Mucosa of rectum (tissue), 2 donors: ENCODE data around the gene INTS6.
A peak's percentile ranks its signal among the peaks of the same experiment; 100 is the strongest.

Source experiments
- H3K27ac ChIP-seq, 2 donors: one replicate each; pipeline ENCODE4 v1.7.0; 2013; ENCODE audit warnings: inconsistent platforms in 2 of 2, low read depth in 2 of 2, low read length in 2 of 2
- H3K27me3 ChIP-seq, 2 donors: one replicate each; pipeline ENCODE4 v1.7.0; 2013; ENCODE audit warnings: low read length in 2 of 2; ENCODE audit not compliant: control insufficient read depth in 2 of 2, insufficient read depth in 2 of 2
- H3K36me3 ChIP-seq, 2 donors: one replicate each; pipeline ENCODE4 v1.7.0; 2013; ENCODE audit warnings: low read length in 2 of 2; ENCODE audit not compliant: control insufficient read depth in 2 of 2, insufficient read depth in 2 of 2
- H3K4me1 ChIP-seq, 2 donors: one replicate each; pipeline ENCODE4 v1.7.0; 2013; ENCODE audit warnings: low read length in 2 of 2, mild to moderate bottlenecking in 1 of 2; ENCODE audit not compliant: control insufficient read depth in 2 of 2, insufficient read depth in 2 of 2
- H3K4me3 ChIP-seq, 2 donors: one replicate each; pipeline ENCODE4 v1.7.0; 2013; ENCODE audit warnings: low read length in 2 of 2
- H3K9ac ChIP-seq, 2 donors: one replicate each; pipeline ENCODE4 v1.7.0; 2013; ENCODE audit warnings: low read length in 2 of 2, low read depth in 1 of 2, mild to moderate bottlenecking in 1 of 2
- H3K9me3 ChIP-seq, 2 donors: one replicate each; pipeline ENCODE4 v1.7.0; 2013; ENCODE audit warnings: low read length in 2 of 2; ENCODE audit not compliant: control insufficient read depth in 2 of 2
- donor health status: healthy.
- donor health status: Normal muscosa, but diverticular disease.

INTS6 gene

GRCh38 chr13:51452361-51453206, at the start of gene INTS6:
Gene INTS6, minus strand, starts transcription at chr13:51453036. Its CDS starts 511 bp downstream, at chr13:51452525.
- peaks cover 0 to 18% of the 10 kb centered on the region in 2 donors for H3K36me3 ChIP-seq

DNA sequence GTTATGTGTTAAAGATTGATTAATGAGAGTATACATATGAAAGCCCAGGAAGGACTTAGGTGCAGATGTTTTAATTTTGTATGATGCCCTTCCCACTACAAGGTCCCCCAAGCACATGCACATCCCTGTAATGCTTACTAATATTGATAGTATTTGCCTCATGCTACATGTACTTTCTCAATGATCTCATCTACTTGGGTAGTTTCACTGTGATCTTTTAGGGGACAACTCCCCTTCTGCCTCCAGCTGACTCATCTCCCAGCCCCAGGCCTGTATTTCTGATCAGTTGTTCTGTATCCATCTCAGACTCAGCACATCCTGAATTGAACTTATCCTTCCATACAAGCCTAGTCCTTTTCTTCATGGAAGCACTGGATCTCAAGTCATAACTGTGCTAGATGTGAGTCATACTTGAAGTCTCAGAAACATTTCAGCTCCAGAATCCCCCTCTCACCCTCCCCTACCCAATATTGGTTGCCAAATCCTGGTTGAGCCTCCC, 49.4 kb upstream of the INTS6 start:
- Histone ChIP-seq H3K9ac (no peak overlapping the region), H3K36me3 (no peaks in the 10 kb centered on the region), H3K9me3 (no peaks in the 10 kb centered on the region), H3K4me1 (no peaks in the 10 kb centered on the region), H3K27ac (no peak overlapping the region), H3K27me3 (no peaks in the 10 kb centered on the region), H3K4me3 (no peak overlapping the region)

More at GRCh38 chr13:51452361-51453206, at the start of gene INTS6:
- Histone ChIP-seq H3K9ac (peak within 1 kb of the TSS; percentile 98 to 99), H3K27me3 (no peaks in the 10 kb centered on the region), H3K4me1 (peaks cover 16 to 23% of the 10 kb centered on the region in 2 donors), H3K9me3 (peaks cover 0 to 6% of the 10 kb centered on the region in 2 donors), H3K27ac (peak within 1 kb of the TSS; percentile 99), H3K4me3 (peak within 1 kb of the TSS; percentile 87 to 93)

DNA sequence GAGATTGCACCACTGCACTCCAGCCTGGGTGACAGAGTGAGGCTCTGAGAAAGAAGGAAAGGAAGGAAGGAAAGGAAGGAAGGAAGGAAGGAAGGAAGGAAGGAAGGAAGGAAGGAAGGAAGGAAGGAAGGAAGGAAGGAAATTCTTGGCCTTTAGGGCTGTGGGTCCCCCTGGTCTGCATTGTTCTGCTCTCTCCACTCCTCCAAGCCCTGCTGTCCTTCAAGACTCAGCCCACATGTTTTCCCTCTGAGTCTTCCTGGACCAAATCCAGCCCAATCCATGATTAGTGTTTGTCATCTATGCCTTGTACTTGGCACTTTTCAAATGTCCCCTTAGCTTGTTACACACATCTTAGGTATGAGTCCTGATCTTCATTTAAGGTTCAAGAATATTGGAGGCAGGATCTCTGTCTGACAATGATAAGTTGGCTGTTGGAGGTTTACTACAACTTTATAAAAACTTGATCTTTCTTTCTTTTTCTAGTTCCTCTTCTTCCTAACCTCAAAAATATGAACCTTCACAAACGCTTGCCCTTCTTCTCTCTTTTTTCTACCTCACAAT, 48.8 kb upstream of the INTS6 start:
- H3K4me3 ChIP-seq, result no peak overlapping the region
- no peaks in the 10 kb centered on the region for H3K4me1 ChIP-seq
- H3K9me3 ChIP-seq, result no peaks in the 10 kb centered on the region
- no peaks in the 10 kb centered on the region for H3K36me3 ChIP-seq
- H3K9ac ChIP-seq, result no peak overlapping the region
- no peaks in the 10 kb centered on the region for H3K27me3 ChIP-seq
- H3K27ac ChIP-seq, result no peak overlapping the region

DNA sequence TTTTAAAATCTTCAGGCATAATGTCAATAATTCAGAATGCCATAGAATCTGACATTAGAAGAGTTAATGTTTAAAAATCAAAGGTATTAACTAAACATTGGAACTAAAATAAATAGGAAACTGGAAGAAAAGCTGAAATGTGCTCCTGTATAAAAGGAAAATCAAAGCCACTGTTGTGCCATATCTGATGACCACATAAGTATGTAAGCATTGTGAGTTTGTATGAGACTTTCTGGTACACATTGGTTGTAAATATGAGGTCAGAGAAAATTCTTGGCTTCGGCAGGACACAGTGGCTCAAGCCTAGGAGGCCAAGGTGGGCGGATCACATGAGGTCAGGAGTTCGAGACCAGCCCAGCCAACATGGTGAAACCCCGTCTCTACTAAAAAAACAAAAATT, 48.3 kb upstream of the INTS6 start:
- H3K9ac ChIP-seq, result no peak overlapping the region
- H3K4me1 ChIP-seq, result no peaks in the 10 kb centered on the region
- H3K36me3 ChIP-seq, result no peaks in the 10 kb centered on the region
- H3K4me3 ChIP-seq, result no peak overlapping the region
- no peak overlapping the region for H3K27ac ChIP-seq
- H3K9me3 ChIP-seq, result no peaks in the 10 kb centered on the region
- no peaks in the 10 kb centered on the region for H3K27me3 ChIP-seq

- no peaks in the 10 kb centered on the region for H3K4me1 ChIP-seq
- no peak overlapping the region for H3K9ac ChIP-seq
- no peaks in the 10 kb centered on the region for H3K36me3 ChIP-seq
- no peak overlapping the region for H3K4me3 ChIP-seq
- no peaks in the 10 kb centered on the region for H3K9me3 ChIP-seq
- H3K27me3 ChIP-seq, result no peaks in the 10 kb centered on the region
- H3K27ac ChIP-seq, result no peak overlapping the region
Observed at GRCh38 chr13:51500687-51501086, 47.9 kb upstream of the INTS6 start.

GRCh38 chr13:51499841-51500240, 47.0 kb upstream of the INTS6 start:
- Histone ChIP-seq H3K9me3 (no peaks in the 10 kb centered on the region), H3K9ac (no peak overlapping the region), H3K27me3 (no peaks in the 10 kb centered on the region)

GRCh38 chr13:51495316-51495715, 42.5 kb upstream of the INTS6 start:
- Histone ChIP-seq H3K9ac (no peak overlapping the region), H3K4me1 (no peaks in the 10 kb centered on the region), H3K27ac (no peak overlapping the region), H3K36me3 (no peaks in the 10 kb centered on the region), H3K9me3 (no peaks in the 10 kb centered on the region), H3K4me3 (no peak overlapping the region), H3K27me3 (no peaks in the 10 kb centered on the region)

More at GRCh38 chr13:51499841-51500240, 47.0 kb upstream of the INTS6 start:
- Histone ChIP-seq H3K27ac (no peak overlapping the region), H3K4me1 (no peaks in the 10 kb centered on the region), H3K36me3 (no peaks in the 10 kb centered on the region), H3K4me3 (no peak overlapping the region)

GRCh38 chr13:51494156-51494555, 41.3 kb upstream of the INTS6 start:
- Histone ChIP-seq H3K27me3 (no peaks in the 10 kb centered on the region), H3K4me3 (no peak overlapping the region), H3K9me3 (no peaks in the 10 kb centered on the region), H3K4me1 (no peaks in the 10 kb centered on the region), H3K9ac (no peak overlapping the region), H3K27ac (no peak overlapping the region), H3K36me3 (no peaks in the 10 kb centered on the region)

GRCh38 chr13:51488212-51488611, 35.4 kb upstream of the INTS6 start:
- H3K27me3 ChIP-seq, result no peaks in the 10 kb centered on the region
- no peak overlapping the region for H3K27ac ChIP-seq
- no peak overlapping the region for H3K9ac ChIP-seq
- no peaks in the 10 kb centered on the region for H3K36me3 ChIP-seq
- H3K9me3 ChIP-seq, result no peaks in the 10 kb centered on the region
- no peaks in the 10 kb centered on the region for H3K4me1 ChIP-seq
- H3K4me3 ChIP-seq, result no peak overlapping the region

DNA sequence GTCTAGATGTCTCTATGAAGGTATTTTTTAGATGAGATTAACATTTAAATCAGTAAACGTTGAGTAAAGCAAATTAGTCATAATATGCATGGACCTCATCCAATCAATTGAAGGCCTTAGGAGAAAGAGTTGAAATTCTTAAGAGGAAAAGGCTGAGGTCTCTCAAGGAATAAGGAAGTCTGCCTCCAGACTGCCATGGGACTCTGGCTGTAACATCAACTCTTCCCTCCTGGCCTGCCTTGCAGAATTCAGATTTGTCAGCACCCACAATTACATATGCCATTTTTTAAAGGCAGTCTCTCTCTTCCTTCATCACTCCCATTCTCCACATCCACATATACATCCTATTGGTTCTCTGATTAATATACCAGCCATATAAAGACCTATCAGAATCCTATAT, 28.8 kb upstream of the INTS6 start:
- no peak overlapping the region for H3K4me3 ChIP-seq
- no peak overlapping the region for H3K27ac ChIP-seq
- H3K9me3 ChIP-seq, result no peaks in the 10 kb centered on the region
- H3K4me1 ChIP-seq, result no peaks in the 10 kb centered on the region
- no peaks in the 10 kb centered on the region for H3K36me3 ChIP-seq
- no peaks in the 10 kb centered on the region for H3K27me3 ChIP-seq
- H3K9ac ChIP-seq, result no peak overlapping the region
